Nephron (organoid): ENCODE measurements around the gene ZNF831.
A peak's percentile ranks its signal among the peaks of the same experiment; 100 is the strongest.

ENCODE experiments used
- H3K27ac Mint-ChIP-seq, 3 experiments: 2 replicates each; pipeline ENCODE4 v1.8.0; 2020; ENCODE audit warnings: mixed read lengths in 3 of 3, mild to moderate bottlenecking in 2 of 3, moderate library complexity in 1 of 3
- H3K27me3 Mint-ChIP-seq: 2 replicates; pipeline ENCODE4 v1.8.0; 2021; ENCODE audit warnings: low read depth, mild to moderate bottlenecking, moderate library complexity, mixed read lengths
- H3K36me3 Mint-ChIP-seq: 2 replicates; pipeline ENCODE4 v1.8.0; 2020; ENCODE audit warnings: low read depth, mixed read lengths
- H3K4me1 Mint-ChIP-seq: 2 replicates; pipeline ENCODE4 v1.8.0; 2020; ENCODE audit warnings: mixed read lengths
- H3K4me3 Mint-ChIP-seq, 3 experiments: 2 replicates each; pipeline ENCODE4 v1.8.0; 2020; ENCODE audit warnings: mild to moderate bottlenecking in 3 of 3, mixed read lengths in 3 of 3, moderate library complexity in 2 of 3
- H3K9me3 Mint-ChIP-seq: 2 replicates; pipeline ENCODE4 v1.8.0; 2020; ENCODE audit warnings: mixed read lengths
- CTCF ChIP-seq, 3 experiments: fragments of 200-600 bp; sonication (generic); IDR thresholded peaks; one replicate each; pipeline ENCODE4 v1.5.0; 2021; ENCODE audit warnings: antibody characterized with exemption in 3 of 3; ENCODE audit not compliant: unreplicated experiment in 3 of 3

The ZNF831 gene

DNA sequence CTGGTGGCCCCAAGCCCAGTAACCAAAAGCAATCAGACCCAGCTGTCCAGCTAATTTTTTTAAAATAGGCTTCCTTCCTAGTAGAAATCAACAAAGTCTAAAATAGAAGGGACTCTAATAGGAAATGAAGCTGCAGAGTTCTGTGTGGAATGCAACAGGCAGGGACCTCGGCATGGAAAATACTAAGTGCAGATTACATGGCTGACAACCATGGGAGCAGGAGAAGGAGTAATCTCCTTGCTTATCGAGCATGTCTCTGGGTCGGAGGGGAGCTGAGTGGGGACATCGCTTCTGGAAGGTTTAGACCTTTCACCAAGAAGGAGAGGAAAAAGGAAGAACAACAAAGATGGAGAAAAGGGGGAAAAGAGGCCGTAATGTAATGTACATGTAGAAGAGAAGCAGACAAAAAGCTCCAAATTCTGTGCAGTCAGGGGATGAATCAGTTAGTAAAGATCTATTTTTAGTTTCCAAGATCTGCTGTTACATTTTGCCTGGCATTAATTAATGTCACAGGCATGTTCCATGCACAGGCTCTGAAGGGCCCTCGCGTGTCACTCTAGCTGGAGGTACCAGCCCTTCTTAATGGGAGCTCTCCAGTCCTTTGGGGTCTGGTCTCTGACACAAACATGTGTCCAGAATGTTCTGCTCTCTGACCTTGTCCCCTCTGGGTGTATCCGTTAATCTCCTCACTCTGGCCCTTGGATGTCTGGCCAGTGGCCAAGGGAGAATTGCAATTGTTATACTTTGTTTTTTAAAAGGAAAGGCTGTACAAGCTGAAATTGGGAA, 16.6 kb upstream of the ZNF831 start:
- Mint-ChIP-seq H3K4me3 (no peak overlapping the region), H3K4me1 (peaks cover 30% of the 10 kb centered on the region), H3K36me3 (no peaks in the 10 kb centered on the region), H3K27ac (peak overlapping the region; percentile 15 to 62 (median 54)), H3K27me3 (peaks cover 4% of the 10 kb centered on the region), H3K9me3 (no peaks in the 10 kb centered on the region)
- no peak for TF ChIP-seq CTCF (IDR thresholded peaks at IDR 0.05; ENCODE audit: unreplicated experiment in 3 of 3)

DNA sequence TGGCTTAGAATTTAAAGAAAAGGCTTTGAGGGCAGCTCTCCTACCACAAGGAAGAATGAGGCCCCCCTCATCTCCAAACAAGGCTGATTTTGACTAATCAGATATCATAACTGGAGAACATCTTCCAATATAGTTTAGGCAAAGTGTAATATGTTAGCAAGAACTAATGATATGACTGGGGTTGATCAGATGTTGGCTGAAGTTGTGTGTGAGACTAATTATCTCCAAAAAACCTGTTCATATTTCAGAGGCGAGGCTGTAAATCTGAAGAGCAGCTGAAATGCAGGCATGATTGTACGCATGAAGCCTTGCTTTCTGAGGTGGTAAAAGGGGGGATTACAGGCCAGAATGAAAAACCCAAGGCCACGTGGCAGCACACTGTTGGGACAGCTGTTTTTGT, 16.0 kb upstream of the ZNF831 start:
- peaks cover 5% of the 10 kb centered on the region for H3K27me3 Mint-ChIP-seq
- no peaks in the 10 kb centered on the region for H3K36me3 Mint-ChIP-seq
- peaks cover 30% of the 10 kb centered on the region for H3K4me1 Mint-ChIP-seq
- no peak overlapping the region for H3K4me3 Mint-ChIP-seq
- H3K9me3 Mint-ChIP-seq: no peaks in the 10 kb centered on the region
- no peak overlapping the region for H3K27ac Mint-ChIP-seq
- no peak for TF ChIP-seq CTCF (IDR thresholded peaks at IDR 0.05; ENCODE audit: unreplicated experiment in 3 of 3)

DNA sequence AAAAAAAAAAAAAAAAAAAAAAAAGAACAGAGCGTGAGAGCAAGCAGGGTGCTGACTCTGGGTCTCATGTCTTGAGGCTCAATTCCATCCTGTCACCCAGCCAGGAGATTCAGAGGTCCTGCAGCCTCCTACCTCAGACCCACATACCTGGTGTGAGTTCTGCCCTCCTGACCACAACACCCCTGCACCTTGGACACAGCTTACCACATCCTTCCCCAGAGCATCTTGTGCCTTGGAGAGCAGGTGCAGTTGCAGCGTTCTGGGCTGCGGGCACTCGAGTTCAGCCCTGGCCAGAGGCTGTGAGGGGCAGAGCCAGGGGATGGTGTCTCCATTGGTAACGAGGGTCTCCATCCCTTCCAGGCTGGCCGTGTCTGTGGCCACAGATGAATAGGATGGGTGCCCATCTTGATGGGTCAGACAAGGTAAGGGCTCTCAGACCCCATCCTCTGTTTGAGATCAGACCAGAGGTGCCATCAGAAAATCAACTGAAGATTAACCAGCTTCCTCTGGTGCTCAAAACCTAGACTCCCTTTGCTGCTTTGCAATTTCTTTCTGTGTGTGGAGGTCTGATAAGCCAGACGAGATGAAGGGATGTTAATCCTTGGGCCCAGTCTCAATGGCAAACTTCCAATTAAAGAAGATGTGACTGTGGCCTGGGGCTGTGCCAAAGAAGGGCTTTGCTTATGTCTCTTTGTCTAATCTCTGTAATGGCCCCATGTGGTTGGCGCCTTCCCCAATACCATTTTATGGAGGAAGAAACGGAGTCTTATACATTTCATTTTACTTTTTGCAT, 14.7 kb upstream of the ZNF831 start:
- no peak for TF ChIP-seq CTCF (IDR thresholded peaks at IDR 0.05; ENCODE audit: unreplicated experiment in 3 of 3)
- H3K4me3 Mint-ChIP-seq: no peak overlapping the region
- no peaks in the 10 kb centered on the region for H3K36me3 Mint-ChIP-seq
- peaks cover 30% of the 10 kb centered on the region for H3K4me1 Mint-ChIP-seq
- H3K9me3 Mint-ChIP-seq: no peaks in the 10 kb centered on the region
- peaks cover 15% of the 10 kb centered on the region for H3K27me3 Mint-ChIP-seq
- H3K27ac Mint-ChIP-seq: no peak overlapping the region

DNA sequence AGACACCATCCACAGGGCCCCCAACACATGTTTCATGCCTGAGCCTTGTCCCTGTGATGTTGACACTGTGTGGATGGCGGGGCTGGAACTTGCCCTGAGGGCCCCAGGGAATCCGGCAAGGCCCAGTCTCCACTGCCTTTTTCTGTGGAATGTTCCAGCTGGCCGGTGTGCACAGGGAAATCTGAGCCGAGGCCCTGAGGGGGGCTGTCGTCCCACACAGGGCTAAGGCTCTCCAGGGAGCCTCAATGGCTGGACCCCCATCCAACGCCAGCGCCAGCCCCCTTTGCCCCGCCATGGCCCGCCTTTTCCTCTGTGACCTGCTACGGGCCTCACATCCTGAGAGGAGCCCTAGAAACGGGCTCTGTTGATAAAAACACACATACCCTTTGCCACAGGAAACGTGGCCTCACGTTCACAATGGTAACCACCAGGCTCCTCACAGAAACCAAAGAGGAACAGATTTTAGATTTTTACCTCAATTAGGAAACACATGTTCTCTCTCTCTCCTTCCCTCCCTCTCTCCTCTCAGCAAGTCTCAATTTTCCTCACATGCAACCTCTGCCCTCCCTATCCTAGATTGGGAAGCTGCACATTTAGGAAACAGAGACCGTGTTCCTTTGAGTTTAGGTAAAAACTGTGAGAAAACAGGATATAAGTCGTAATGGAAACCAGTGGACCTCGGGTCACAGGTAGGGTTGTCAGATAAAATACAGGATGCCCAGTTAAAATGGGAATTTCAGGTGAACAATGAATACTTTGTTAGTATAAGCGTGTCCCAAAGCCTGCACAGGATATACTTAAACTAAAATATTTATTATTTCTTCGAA, 13.7 kb upstream of the ZNF831 start:
- no peaks in the 10 kb centered on the region for H3K9me3 Mint-ChIP-seq
- no peak overlapping the region for H3K4me3 Mint-ChIP-seq
- H3K27me3 Mint-ChIP-seq: peaks cover 15% of the 10 kb centered on the region
- peak overlapping the region in 1 of 3 experiments; percentile 42 for H3K27ac Mint-ChIP-seq
- H3K4me1 Mint-ChIP-seq: peaks cover 30% of the 10 kb centered on the region
- no peaks in the 10 kb centered on the region for H3K36me3 Mint-ChIP-seq
- TF ChIP-seq CTCF (IDR thresholded peaks at IDR 0.05; ENCODE audit: unreplicated experiment in 3 of 3): no peak

- Mint-ChIP-seq H3K4me3 (no peak overlapping the region), H3K4me1 (peaks cover 25% of the 10 kb centered on the region), H3K27me3 (peaks cover 21% of the 10 kb centered on the region), H3K36me3 (no peaks in the 10 kb centered on the region), H3K9me3 (no peaks in the 10 kb centered on the region), H3K27ac (no peak overlapping the region)
- no peak for TF ChIP-seq CTCF (IDR thresholded peaks at IDR 0.05; ENCODE audit: unreplicated experiment in 3 of 3)
Measured at GRCh38 chr20:59150821-59151251, 12.8 kb upstream of the ZNF831 start.
